GM21825 (cell line): ENCODE data around the gene TRIM71.
"Not testable (repeated sequence)": the region's sequence is repeated elsewhere in the genome, so short reads cannot be mapped to it uniquely, and the experiment has no call there.

Source experiments
- ATAC-seq: cut with Tn5 transposase; IDR thresholded peaks from one replicate; pipeline ENCODE4 v1.9.1; 2021; ENCODE audit warnings: mild to moderate bottlenecking, moderate library complexity; ENCODE audit not compliant: unreplicated experiment

The TRIM71 gene

DNA sequence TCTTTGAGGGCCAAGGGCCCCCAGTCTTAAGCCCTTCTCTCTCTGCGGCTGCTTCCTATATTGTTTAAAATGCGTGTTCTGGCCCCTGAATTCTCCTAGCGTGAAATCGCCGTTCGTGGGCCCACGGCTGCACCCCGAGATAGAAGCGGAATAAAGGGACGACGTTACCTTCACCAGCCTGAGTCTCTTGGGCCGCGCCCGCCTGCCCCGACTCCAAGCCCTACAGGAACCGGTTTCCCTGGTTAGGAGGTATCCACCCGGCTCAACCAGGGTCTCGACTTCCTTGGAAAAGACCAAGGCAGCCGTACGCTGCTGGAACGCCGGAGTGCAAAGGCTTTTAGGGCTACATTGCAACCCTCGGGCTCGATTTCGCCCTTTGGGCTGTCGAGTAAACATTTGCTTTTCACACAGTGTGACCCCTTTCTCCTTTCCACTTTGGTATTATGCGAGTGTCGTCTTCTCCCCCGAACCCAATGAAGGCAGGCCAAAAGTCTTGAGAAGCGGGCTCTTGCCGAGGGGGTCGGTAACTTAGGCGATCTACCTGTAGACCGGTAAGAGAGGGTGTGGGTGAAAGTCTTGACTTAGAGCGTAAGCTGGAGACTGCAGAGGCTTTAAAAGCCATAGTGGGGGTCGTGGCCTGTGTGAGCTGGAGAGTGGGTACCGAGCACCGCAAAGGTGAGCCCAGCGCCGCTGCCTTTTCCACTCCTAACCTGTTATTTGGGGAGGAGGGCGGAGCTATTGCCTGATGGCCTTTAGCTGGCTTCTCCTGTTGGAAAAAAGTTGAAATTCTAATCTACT, 2.0 kb downstream of the TRIM71 start:
- no peak for ATAC-seq

DNA sequence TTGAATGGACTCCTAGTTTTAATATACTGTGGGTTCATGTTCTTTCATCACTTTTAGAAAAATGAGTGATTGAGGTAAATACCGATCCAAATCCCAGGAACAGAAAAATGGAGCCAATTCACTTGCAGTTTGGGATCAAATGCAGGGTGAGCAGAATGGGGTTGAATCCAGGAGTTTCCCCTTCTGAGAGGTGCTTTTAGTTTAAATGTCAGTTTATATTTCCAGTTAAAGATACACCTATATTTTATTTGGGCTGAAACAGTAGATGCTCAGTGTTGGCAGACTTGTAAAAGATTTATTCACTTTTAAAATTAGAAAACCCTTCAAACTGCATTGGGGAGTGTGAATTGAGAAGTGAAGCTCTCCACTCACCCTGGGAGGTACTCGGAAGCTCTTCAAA, 2.6 kb downstream of the TRIM71 start:
- ATAC-seq, result no peak

DNA sequence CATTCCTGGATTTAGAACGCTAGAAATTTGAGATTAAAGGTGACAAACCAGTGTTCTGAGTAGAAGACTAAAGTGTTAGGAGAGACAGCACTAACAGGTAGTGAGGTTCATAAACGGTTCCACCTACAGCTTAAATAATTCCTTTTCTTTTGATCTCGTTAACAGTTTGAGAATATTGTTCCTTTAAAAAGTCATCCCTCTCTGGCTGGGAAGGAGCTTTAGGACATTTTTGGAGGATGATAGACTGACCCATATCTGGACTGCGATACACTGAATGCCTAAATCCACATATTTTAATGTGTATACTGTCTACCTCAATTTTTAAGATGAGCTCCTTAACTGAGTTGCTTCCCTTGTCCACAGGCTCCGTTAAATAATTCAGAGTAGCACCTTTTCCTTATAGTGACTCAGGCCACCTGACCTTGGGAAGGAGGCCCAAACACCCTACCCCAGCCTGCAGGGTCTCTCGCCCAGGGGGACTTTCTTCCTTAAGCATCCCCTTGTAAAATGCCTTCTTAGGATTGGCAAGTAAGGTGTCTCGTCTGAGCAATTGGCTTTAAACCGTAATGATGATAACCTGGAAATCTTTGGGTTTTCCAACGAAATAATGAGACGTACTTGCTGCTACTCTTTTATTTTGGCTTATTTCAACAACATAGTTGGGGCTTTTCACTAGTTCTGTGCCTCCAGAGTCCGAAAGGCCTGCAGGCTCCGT, 3.3 kb downstream of the TRIM71 start:
- no peak for ATAC-seq

DNA sequence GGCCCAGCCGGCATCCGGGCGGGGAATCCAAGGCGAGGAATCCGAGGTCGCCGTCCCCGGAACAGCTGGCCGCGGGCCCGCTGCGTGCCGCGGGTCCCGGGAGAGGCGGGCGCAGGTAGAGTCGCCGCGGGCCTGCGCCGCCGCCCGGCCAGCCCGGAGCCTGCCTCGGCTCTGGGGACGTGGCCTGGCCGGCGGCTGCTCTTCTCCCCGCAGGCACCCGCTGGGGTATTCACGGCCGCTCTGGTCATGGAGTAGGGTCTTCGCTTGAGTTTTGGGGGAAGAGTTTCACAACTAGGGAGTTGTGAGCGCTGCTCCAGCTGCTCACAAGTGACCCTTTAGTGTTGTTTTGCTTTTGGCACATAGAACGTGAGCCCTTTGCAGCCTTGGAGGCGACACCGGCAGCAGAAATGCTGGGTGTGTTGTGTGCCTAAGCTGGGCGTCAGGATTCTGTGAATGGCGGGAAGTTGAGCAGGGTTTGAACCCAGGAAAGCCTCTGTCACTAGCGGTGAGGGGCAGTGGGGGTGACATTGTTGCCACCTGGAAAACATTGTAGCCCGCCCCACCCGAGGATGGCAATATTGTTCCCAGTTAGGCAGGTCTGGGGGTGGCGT, 4.0 kb downstream of the TRIM71 start:
- ATAC-seq, result no peak

DNA sequence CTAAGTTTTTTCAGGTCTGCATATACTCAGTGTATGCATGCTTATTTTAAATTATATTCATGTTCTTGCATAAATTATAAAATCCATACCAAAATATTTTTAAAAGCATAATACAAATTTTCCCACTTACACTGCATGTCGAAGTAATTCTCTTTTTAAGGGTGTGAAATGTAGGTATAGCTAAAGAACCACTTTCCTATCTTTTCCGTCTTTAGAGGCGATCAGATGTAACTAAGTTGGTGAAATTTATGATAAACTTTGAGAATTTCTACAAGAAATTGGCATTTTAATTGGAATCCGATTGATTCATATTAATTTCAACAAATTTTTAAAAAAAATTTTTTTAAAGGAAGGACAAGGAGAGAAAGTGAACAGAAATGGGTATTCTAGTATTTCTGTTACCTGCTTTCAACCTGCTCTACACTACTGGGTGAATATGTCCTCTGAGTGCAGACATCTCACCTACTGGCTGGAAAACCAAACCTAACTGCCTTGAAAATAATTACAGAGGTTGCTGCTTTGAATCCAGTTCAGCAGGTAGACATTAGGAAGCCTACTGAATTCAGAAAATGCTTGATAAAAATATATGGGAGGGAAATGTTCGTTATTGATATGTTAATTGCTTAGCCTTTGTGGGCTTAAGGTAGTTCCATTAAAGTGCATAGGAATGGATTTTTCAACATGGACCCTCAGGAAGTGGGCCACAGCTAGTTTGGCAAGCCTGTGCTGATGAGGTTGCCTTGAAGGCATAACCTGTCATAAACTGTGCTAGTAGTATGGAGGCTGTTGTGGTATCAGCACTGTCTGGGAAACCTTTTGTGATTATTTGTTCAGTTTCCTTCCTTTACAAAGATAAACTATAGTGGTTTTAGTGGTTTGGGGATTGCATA, 5.1 kb downstream of the TRIM71 start:
- no peak for ATAC-seq

DNA sequence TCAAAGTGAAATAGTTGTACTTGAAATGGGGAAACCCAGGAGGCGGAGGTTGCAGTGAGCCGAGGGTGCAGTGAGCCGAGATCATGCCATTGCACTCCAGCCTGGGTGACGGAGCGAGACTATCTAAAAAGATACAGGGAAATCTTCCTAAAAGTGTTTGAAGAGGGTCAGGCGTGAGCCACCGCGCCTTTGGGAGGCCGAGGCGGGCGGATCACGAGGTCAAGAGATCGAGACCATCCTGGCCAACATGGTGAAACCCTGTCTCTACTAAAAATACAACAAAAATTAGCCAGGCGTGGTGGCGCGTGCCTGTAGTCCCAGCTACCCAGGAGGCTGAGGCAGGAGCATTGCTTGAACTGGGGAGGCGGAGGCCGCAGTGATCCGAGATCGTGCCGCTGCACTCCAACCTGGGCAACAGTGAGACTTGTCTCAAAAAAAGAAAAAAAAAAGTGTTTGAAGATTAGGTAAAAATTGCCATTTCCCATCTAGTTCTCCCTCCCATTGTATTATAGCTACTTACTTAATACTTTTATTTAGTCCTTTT, 5.9 kb downstream of the TRIM71 start:
- not testable (repeated sequence) for ATAC-seq

DNA sequence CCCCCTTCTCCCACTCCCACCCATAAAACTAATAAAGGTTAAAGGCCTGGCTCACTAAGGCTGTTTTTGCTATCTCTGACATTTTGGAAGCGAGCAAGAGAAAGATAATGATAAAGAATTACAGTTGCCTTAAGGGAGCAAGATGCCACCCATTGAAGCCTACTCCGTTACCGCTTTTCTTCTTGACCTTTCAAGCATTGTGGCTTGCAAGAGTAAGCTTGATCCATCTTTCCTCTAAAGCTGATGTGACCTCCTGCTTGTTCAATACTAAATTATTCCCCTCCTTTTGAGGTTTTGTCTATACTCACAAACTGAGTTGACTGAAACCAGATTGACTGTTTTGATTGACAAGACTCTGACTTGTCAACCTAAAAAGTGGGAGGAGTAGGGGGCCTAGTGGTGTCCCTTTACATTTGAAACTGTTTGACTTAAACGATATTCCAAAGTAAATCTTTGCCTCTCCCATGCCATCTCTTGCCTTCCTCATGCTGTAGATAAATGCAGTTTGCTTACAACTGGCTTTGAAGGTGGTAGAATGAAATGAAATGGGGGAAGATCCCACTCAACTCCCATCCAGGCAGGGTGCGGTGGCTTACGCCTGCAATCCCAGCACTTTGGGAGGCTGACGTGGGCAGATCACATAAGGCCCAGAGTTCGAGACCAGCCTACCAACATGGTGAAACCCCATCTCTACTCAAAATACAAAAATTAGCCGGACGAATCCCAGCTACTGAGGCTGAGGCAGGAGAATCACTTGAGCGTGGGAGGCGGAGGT, 8.0 kb downstream of the TRIM71 start:
- no peak for ATAC-seq

DNA sequence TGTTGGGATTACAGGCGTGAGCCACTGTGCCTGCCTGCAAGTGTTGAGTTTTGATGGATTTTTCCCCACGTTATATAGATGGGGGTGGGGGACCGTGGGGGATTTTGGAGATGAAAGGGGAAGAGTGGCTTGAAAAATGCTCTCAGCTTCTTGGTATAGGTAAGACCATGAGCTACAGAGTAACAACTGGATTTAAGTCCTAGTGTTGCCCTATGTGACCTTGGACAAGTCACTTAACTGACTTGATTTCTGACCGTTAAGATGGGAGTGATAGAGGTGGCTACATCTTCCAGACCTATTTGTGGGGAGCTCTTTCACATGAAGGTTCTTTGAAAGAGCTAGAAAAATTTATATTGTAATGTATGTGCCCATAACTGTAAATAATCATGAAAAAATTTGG, 13.3 kb downstream of the TRIM71 start:
- no peak for ATAC-seq

DNA sequence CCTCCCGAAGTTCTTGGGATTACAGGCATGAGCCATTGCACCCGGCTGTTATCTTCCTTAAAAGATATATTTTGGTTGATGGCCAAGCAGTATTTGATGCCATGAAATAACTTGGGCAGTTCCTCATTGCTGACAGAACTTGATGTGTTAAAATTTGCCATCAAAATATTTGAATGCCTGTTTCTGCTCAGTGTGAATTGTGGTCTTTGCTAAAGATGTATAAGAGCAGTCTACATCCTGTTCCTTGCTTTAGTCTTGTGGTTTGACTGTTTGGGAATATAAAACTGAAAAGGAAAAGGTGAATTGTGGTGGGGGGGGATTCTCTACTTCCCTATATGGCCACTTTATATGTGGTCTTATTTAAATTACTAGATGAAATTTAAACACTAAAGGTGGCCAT, 14.0 kb downstream of the TRIM71 start:
- no peak for ATAC-seq

DNA sequence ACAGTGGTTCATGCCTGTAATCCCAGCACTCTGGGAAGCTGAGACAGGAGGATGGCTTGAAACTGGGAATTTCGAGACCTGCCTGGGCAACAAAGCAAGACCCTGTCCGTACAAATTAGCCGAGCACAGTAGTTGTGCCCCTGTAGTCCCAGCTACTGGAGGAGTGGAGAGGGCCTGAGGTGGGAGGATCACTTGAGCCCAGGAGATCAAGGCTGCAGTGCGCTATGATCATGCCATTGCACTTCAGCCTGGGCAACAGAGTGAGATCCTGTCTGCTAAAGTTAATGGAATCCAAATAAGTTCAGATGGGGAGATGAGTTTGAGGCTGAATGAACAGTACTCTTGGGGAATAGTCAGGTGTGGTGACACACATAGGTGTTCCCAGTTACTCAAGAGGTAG, 14.4 kb downstream of the TRIM71 start:
- no peak for ATAC-seq

DNA sequence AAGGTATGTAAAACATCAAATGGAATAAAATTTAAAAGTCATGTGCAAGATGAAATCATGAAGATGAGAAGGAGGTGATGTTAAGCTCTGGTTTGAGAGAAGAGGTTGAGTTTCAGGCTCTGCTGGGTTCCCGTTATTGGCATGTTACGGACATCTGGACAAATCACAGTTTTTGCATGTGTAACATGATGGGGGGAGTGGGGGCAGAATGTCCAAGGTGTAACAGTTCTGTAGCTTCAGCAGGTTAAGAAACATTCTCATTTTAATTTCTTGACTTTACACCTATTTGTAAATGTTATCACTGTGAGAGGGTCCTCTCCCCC, 17.2 kb downstream of the TRIM71 start:
- ATAC-seq, result no peak

DNA sequence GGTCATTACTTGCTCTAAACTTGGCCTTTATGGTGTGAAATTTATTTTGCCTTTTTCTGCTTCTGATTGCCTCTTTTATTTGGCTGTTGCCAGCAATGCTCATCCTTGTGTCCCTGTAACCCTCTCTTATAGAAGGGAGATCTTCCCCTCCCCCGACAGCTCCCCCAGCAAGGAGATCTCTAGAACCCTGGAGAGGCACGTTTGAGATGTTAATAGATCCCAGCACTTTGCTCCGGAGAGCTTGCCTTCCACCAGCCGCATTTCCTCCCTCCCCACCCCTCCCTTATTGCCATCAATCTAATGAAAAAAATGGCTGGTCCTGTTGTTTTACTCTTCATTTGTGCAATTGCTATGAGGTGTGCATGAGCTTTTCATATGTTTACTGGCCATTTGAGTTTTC, 18.2 kb downstream of the TRIM71 start:
- no peak for ATAC-seq

DNA sequence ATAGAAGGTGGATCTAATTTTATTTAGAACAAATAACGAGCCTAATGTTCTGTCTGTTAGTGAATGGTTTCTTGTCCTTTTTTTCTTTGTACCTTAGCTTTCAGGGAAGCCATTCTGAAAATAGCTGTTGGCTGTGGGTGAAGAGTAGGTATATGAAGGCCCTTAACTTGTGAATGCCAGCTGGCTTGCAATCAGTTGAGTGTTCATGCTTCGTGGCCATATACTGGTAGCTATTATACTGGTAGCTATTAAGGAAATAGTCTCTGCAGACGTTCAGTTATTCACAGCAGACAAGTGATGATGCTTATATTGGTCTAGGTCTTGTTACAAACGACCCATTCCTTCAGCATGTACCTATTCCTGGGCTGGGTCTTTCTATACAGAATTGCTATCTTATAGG, 18.8 kb downstream of the TRIM71 start:
- no peak for ATAC-seq

DNA sequence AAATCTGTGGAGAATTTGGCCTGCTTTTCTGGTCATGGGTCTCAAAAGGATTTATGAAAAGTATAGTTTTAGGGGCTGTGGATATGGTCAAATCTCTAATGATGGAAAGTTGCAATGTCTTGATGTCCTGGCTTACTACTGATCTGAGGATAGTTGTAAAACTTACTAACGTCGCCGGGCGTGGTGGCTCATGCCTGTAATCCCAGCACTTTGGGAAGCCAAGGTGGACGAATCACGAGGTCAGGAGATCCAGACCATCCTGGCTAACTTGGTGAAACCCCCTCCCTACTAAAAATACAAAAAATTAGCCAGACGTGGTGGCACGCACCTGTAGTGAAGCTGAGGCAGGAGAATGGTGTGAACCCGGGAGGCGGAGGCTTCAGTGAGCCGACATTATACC, 19.6 kb downstream of the TRIM71 start:
- no peak for ATAC-seq

DNA sequence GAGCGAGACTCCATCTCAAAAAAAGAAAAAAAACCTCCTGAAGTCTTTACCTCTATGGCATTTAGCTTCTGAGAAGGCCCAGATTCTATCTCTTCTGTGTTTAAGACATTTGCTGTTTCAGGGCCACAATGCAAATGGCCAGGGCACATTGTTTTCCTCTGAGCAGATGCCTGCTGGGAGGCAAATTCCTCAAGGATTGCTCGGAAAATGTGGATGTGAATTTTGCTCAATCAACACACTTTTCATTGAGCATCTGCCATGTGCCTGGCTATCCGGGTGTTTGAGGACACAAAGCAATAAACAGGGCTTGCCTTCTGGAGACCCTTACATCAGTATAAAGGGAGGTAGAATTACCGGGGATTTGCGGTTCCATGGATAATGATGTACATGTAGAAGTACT, 20.0 kb downstream of the TRIM71 start:
- no peak for ATAC-seq

DNA sequence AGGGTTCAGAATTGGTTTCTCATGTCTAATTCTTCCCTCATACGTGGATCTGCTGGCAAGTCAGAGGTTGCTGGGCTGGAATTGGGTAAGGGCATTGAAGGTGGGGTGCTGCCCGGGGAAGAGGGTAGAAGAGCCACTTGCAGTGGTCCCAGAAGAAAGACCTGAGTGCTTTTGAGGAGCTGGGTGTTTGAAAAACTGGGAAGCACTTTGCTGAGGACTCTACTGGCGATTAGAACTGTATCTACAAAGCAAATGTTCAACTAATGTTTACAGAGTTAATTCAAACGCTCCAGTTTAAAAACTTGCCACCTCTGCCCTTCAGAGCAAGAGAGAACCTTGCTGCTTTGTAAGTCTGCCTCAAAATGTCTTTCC, 21.9 kb downstream of the TRIM71 start:
- ATAC-seq, result no peak

DNA sequence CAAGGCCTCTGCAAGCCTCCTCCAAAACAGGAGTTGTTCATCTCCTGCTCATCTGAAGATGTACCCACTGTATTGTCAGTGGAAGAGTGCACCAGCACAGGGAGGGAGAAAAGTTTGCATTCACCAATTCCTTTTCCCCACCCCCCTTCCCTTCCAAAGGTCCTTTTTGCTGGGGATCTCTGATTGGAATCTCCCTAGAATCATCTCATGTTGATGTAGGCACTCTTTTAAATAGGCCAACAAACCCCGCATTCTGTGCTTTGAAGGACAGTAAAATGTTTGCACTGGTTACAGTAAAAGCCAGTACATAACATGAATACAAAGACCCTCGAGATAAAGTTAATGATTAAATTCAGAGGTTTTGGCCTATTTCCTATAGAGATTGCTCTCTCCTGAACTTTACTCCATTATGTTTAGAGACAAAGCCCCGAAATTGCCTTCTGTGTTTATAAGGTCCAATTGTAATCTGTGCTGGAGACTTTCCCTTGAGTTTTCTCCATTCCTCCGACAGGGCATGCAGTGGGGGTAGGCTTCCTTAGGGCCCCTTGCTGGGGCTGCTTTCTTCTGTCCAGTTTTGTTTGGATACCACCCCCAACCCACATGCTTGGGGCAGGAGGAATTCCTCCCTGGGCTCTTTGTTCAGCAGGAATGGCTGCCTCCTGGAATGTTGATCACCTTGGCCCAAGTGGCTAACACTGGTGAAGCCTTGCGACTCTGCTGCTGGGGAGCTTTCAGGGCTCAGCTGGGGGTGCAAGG, 22.5 kb downstream of the TRIM71 start:
- no peak for ATAC-seq

DNA sequence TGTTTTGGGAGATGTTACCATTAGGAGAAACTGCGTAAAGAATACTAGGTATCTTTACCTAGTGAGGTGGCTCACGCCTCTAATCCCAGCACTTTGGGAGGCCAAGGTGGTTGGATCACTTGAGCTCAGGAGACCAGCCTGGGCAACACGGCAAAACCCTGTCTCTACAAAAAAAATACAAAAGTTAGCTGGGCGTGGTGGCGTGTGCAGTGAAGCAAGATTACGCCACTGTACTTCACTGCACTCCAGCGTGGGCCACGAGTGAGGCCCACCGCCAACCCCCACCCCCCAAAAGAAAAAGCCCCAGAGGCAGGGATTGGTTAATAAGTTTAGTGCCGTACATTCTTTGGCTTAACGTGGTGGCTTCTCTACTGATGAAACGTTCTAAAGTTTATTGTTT, 23.5 kb downstream of the TRIM71 start:
- ATAC-seq, result no peak

DNA sequence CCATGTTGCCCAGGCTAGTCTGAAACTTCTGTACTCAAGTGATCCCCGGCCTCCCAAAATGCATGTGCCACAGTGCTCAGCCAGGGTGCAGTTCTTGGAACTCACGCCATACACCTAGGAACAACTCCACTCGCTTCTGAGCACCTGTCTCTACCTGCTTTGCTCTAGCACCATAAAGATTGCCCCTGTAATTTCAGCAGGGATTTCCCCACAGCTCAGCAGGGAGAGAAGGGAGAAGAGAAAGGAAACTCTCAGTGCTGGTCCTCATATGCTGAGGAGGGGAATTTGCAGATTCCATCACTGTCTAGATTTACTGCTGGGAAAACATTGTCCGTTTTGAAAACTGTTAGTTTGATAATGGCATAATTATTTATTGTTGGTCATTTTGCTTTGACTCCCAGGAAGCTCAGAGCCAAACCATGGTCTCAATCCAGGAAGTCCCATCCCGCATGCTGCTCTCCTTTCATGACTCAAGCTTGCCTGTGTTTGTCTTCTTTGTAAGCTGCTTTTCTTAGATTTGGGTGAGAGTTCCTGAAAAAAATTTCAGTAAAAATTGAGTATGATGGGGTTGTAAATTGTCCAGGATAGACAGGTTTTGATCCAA, 24.2 kb downstream of the TRIM71 start:
- ATAC-seq, result no peak
